NB4 (cell line): ENCODE data around the gene AGAP5.
"Not testable (repeated sequence)": the region's sequence is repeated elsewhere in the genome, so short reads cannot be mapped to it uniquely, and the experiment has no call there.

Source experiments
- MAX ChIP-seq: IDR thresholded peaks from 2 replicates; pipeline ENCODE4 v1.6.1; 2011; ENCODE audit warnings: low read depth, low read length
- MYC ChIP-seq: IDR thresholded peaks from 2 replicates; pipeline ENCODE4 v1.6.1; 2011; ENCODE audit warnings: low read depth, low read length
- TF ChIP-seq, protein P1 (sequence below): IDR thresholded peaks from one replicate; pipeline ENCODE4 v1.5.1; 2012; ENCODE audit warnings: low read depth, low read length

- TF ChIP-seq, protein P1, sequence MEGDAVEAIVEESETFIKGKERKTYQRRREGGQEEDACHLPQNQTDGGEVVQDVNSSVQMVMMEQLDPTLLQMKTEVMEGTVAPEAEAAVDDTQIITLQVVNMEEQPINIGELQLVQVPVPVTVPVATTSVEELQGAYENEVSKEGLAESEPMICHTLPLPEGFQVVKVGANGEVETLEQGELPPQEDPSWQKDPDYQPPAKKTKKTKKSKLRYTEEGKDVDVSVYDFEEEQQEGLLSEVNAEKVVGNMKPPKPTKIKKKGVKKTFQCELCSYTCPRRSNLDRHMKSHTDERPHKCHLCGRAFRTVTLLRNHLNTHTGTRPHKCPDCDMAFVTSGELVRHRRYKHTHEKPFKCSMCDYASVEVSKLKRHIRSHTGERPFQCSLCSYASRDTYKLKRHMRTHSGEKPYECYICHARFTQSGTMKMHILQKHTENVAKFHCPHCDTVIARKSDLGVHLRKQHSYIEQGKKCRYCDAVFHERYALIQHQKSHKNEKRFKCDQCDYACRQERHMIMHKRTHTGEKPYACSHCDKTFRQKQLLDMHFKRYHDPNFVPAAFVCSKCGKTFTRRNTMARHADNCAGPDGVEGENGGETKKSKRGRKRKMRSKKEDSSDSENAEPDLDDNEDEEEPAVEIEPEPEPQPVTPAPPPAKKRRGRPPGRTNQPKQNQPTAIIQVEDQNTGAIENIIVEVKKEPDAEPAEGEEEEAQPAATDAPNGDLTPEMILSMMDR: not testable (repeated sequence)
- TF ChIP-seq MYC, MAX: not testable (repeated sequence)
Measured at GRCh38 chr10:73740501-73741254, 42.8 kb upstream of the AGAP5 start.
